Neuronal stem cell (in vitro differentiated cells): ENCODE data around the gene LCK.
"Not testable (repeated sequence)": the region's sequence is repeated elsewhere in the genome, so short reads cannot be mapped to it uniquely, and the experiment has no call there.

Experiments
- DNase-seq: peaks from one replicate; pipeline ENCODE4 v3.0.0-alpha.2; 2013; ENCODE audit warnings: low spot score
- H2AFZ ChIP-seq: one replicate; pipeline ENCODE4 v1.6.1; 2013; ENCODE audit warnings: mild to moderate bottlenecking, low read length, inconsistent platforms
- H2AK5ac ChIP-seq: 2 replicates; pipeline ENCODE4 v1.6.1; 2013; ENCODE audit warnings: low read depth, mild to moderate bottlenecking, inconsistent platforms, low read length, moderate library complexity, mixed read lengths
- H2BK120ac ChIP-seq: 2 replicates; pipeline ENCODE4 v1.6.1; 2013; ENCODE audit warnings: low read depth, mild to moderate bottlenecking, inconsistent platforms, low read length, moderate library complexity, mixed read lengths
- H2BK12ac ChIP-seq: one replicate; pipeline ENCODE4 v1.6.1; 2013; ENCODE audit warnings: low read length, inconsistent platforms
- H2BK15ac ChIP-seq: 2 replicates; pipeline ENCODE4 v1.6.1; 2013; ENCODE audit warnings: mild to moderate bottlenecking, low read length, inconsistent platforms, mixed read lengths
- H2BK5ac ChIP-seq: one replicate; pipeline ENCODE4 v1.6.1; 2013; ENCODE audit warnings: inconsistent platforms, mild to moderate bottlenecking, low read length, moderate library complexity
- H3K14ac ChIP-seq: one replicate; pipeline ENCODE4 v1.6.1; 2013; ENCODE audit warnings: low read length, inconsistent platforms
- H3K18ac ChIP-seq: 2 replicates; pipeline ENCODE4 v1.6.1; 2013; ENCODE audit warnings: low read length, inconsistent platforms
- H3K23ac ChIP-seq: 2 replicates; pipeline ENCODE4 v1.6.1; 2013; ENCODE audit warnings: low read depth, mild to moderate bottlenecking, mixed read lengths, low read length, inconsistent platforms; ENCODE audit not compliant: poor library complexity
- H3K27ac ChIP-seq: replicated peaks from 3 replicates; pipeline ENCODE4 v1.5.1; 2013; ENCODE audit warnings: low read length, inconsistent platforms
- H3K27me3 ChIP-seq, 3 experiments: 2 replicates each; pipeline ENCODE4 v1.6.1; 2013; ENCODE audit warnings: low read length in 3 of 3, mild to moderate bottlenecking in 2 of 3, inconsistent platforms in 1 of 3, low read depth in 1 of 3, mixed read lengths in 1 of 3, moderate library complexity in 1 of 3; ENCODE audit not compliant: control insufficient read depth in 3 of 3, insufficient read depth in 3 of 3
- H3K36me3 ChIP-seq, 2 donors: replicated peaks in 1 of 2; 2 replicates each; pipeline ENCODE4 v1.6.1; 2013; ENCODE audit warnings: low read length in 2 of 2; ENCODE audit not compliant: control insufficient read depth in 2 of 2, insufficient read depth in 2 of 2
- H3K4ac ChIP-seq: 2 replicates; pipeline ENCODE4 v1.6.1; 2013; ENCODE audit warnings: inconsistent platforms, mild to moderate bottlenecking, low read length, moderate library complexity
- H3K4me1 ChIP-seq, 2 donors: 1 replicate in 1 of 2; 2 replicates in 1 of 2; pipeline ENCODE4 v1.6.1; 2013; ENCODE audit warnings: low read length in 2 of 2, low read depth in 1 of 2; ENCODE audit not compliant: control insufficient read depth in 2 of 2, insufficient read depth in 1 of 2
- H3K4me2 ChIP-seq: one replicate; pipeline ENCODE4 v1.6.1; 2013; ENCODE audit warnings: mild to moderate bottlenecking, low read length, inconsistent platforms; ENCODE audit not compliant: insufficient read depth, poor library complexity, severe bottlenecking
- H3K4me3 ChIP-seq, 2 donors: 2 replicates each; pipeline ENCODE4 v1.5.1; 2013; ENCODE audit warnings: low read length in 2 of 2, mild to moderate bottlenecking in 2 of 2, inconsistent platforms in 1 of 2, moderate library complexity in 1 of 2
- H3K79me1 ChIP-seq: one replicate; pipeline ENCODE4 v1.6.1; 2013; ENCODE audit warnings: low read depth, mild to moderate bottlenecking, inconsistent platforms, low read length, moderate library complexity
- H3K9ac ChIP-seq: one replicate; pipeline ENCODE4 v1.6.1; 2013; ENCODE audit warnings: mild to moderate bottlenecking, low read depth, low read length, inconsistent platforms; ENCODE audit not compliant: poor library complexity
- H3K9me3 ChIP-seq, 2 donors: replicated peaks in 1 of 2; 2 replicates each; pipeline versions ENCODE3 to v1.6.1; 2013; ENCODE audit warnings: low read length in 2 of 2, mild to moderate bottlenecking in 2 of 2, inconsistent platforms in 1 of 2, low read depth in 1 of 2, mixed read lengths in 1 of 2, moderate library complexity in 1 of 2; ENCODE audit not compliant: control insufficient read depth in 2 of 2, insufficient read depth in 1 of 2
- H4K8ac ChIP-seq: one replicate; pipeline ENCODE4 v1.6.1; 2013; ENCODE audit warnings: low read depth, mild to moderate bottlenecking, inconsistent platforms, low read length, moderate library complexity
- H4K91ac ChIP-seq: one replicate; pipeline ENCODE4 v1.6.1; 2013; ENCODE audit warnings: low read length, low read depth, mild to moderate bottlenecking, inconsistent platforms; ENCODE audit not compliant: poor library complexity
- WGBS, 2 donors: extraction: QIAGEN DNeasy Blood & Tissue Kit; methylation state at CpG; one replicate each; pipeline ENCODE4 v1.1.7; 2013; ENCODE audit warnings: missing lambda C conversion rate in 2 of 2, mixed read lengths in 1 of 2; ENCODE audit not compliant: insufficient read length in 2 of 2, insufficient replicate concordance in 1 of 2; ENCODE audit errors: extremely low coverage in 2 of 2; 5-methylcytosine and 5-hydroxymethylcytosine counted together

The LCK gene

GRCh38 chr1:32298211-32298610 is 47.1 kb downstream of the LCK start:
- not testable (repeated sequence) for H3K79me1 ChIP-seq, H2BK12ac ChIP-seq, H2AK5ac ChIP-seq, H3K14ac ChIP-seq, H4K8ac ChIP-seq, H3K18ac ChIP-seq, H3K4ac ChIP-seq, H3K4me1 ChIP-seq, H3K27me3 ChIP-seq, DNase-seq, H3K9me3 ChIP-seq, H2BK120ac ChIP-seq, H3K4me3 ChIP-seq, H3K9ac ChIP-seq, H4K91ac ChIP-seq, H2BK5ac ChIP-seq, H2BK15ac ChIP-seq, H3K27ac ChIP-seq, H3K23ac ChIP-seq, H2AFZ ChIP-seq, H3K4me2 ChIP-seq
- WGBS, 2 donors = no CpG with 5 or more reads among the region's 16 CpGs
- H3K36me3 ChIP-seq = peaks cover 9 to 61% of the 10 kb centered on the region in 2 donors

GRCh38 chr1:32299327-32299726 is 48.3 kb downstream of the LCK start:
- Histone ChIP-seq H4K91ac (no peak overlapping the region), H3K14ac (no peak overlapping the region), H2BK15ac (no peak overlapping the region), H4K8ac (no peak overlapping the region), H2BK12ac (no peak overlapping the region), H2AK5ac (no peak overlapping the region), H3K79me1 (peaks cover 1% of the 10 kb centered on the region), H2BK5ac (no peak overlapping the region), H3K27me3 (no peaks in the 10 kb centered on the region), H3K9ac (no peak overlapping the region), H3K9me3 (peaks cover 0 to 8% of the 10 kb centered on the region in 2 donors), H3K36me3 (peaks cover 14 to 68% of the 10 kb centered on the region in 2 donors), H3K4me2 (no peak overlapping the region), H3K18ac (no peak overlapping the region), H2BK120ac (no peak overlapping the region), H3K23ac (no peak overlapping the region), H3K4me3 (no peak overlapping the region), H3K27ac (no peak overlapping the region), H2AFZ (no peak overlapping the region), H3K4ac (no peak overlapping the region), H3K4me1 (no peaks in the 10 kb centered on the region)
- DNase-seq = no peak

GRCh38 chr1:32303358-32303757 is 52.3 kb downstream of the LCK start:
- Histone ChIP-seq H2BK120ac (no peak overlapping the region), H3K9me3 (peaks cover 0 to 24% of the 10 kb centered on the region in 2 donors), H3K27ac (no peak overlapping the region), H3K23ac (no peak overlapping the region), H2AK5ac (no peak overlapping the region), H4K8ac (no peak overlapping the region), H3K18ac (no peak overlapping the region), H3K4me1 (no peaks in the 10 kb centered on the region), H3K9ac (no peak overlapping the region), H3K14ac (no peak overlapping the region), H3K79me1 (no peaks in the 10 kb centered on the region), H2BK12ac (no peak overlapping the region), H3K4me2 (no peak overlapping the region), H3K27me3 (no peaks in the 10 kb centered on the region), H3K36me3 (peaks cover 18 to 76% of the 10 kb centered on the region in 2 donors), H2AFZ (no peak overlapping the region), H2BK5ac (no peak overlapping the region), H3K4ac (no peak overlapping the region), H2BK15ac (no peak overlapping the region), H4K91ac (no peak overlapping the region), H3K4me3 (no peak overlapping the region)
- DNase-seq = no peak
- WGBS, 2 donors = no CpG with 5 or more reads among the region's 3 CpGs

GRCh38 chr1:32303997-32304622 is 53.0 kb downstream of the LCK start:
- H3K4me3 ChIP-seq = no peak overlapping the region
- H4K91ac ChIP-seq = no peak overlapping the region
- no peak overlapping the region for H3K4ac ChIP-seq
- H2BK15ac ChIP-seq = no peak overlapping the region
- no peaks in the 10 kb centered on the region for H3K79me1 ChIP-seq
- no peak overlapping the region for H2BK120ac ChIP-seq
- H3K9me3 ChIP-seq = peaks cover 0 to 24% of the 10 kb centered on the region in 2 donors
- H3K14ac ChIP-seq = no peak overlapping the region
- no peak overlapping the region for H3K9ac ChIP-seq
- DNase-seq = no peak
- H3K4me2 ChIP-seq = no peak overlapping the region
- H4K8ac ChIP-seq = no peak overlapping the region
- no peak overlapping the region for H3K27ac ChIP-seq
- no peaks in the 10 kb centered on the region for H3K4me1 ChIP-seq
- H2AFZ ChIP-seq = no peak overlapping the region
- H2BK5ac ChIP-seq = no peak overlapping the region
- no peak overlapping the region for H2BK12ac ChIP-seq
- no peak overlapping the region for H2AK5ac ChIP-seq
- H3K18ac ChIP-seq = no peak overlapping the region
- no CpG with 5 or more reads among the region's 3 CpGs for WGBS, 2 donors
- peaks cover 18 to 73% of the 10 kb centered on the region in 2 donors for H3K36me3 ChIP-seq
- H3K23ac ChIP-seq = no peak overlapping the region
- no peaks in the 10 kb centered on the region for H3K27me3 ChIP-seq
